IPS DF 4.7 (cell line): ENCODE measurements around the gene SHROOM3.

Experiments used
- DNase-seq: peaks from one replicate; pipeline ENCODE4 v3.0.0-alpha.2; 2013; ENCODE audit warnings: low spot score; ENCODE audit errors: extremely low read depth

SHROOM3 gene

GRCh38 chr4:76622717-76623116, 187.7 kb downstream of the SHROOM3 start:
- DNase-seq: no peak

- no peak for DNase-seq
Measured at GRCh38 chr4:76623217-76624045, 188.4 kb downstream of the SHROOM3 start.

GRCh38 chr4:76624241-76624681, 189.2 kb downstream of the SHROOM3 start:
- DNase-seq: no peak

GRCh38 chr4:76624931-76625715, 190.1 kb downstream of the SHROOM3 start:
- DNase-seq: no peak

- DNase-seq: no peak
Measured at GRCh38 chr4:76626686-76627465, 191.8 kb downstream of the SHROOM3 start.

GRCh38 chr4:76628251-76628650, 193.2 kb downstream of the SHROOM3 start:
- no peak for DNase-seq

- no peak for DNase-seq
Measured at GRCh38 chr4:76630741-76631140, 195.7 kb downstream of the SHROOM3 start.

- DNase-seq: no peak
Measured at GRCh38 chr4:76634220-76634619, 199.2 kb downstream of the SHROOM3 start.

- DNase-seq: no peak
Measured at GRCh38 chr4:76637712-76638361, 202.8 kb downstream of the SHROOM3 start.

GRCh38 chr4:76639288-76639687, 204.3 kb downstream of the SHROOM3 start:
- DNase-seq: no peak

- DNase-seq: no peak
Measured at GRCh38 chr4:76640353-76640910, 205.4 kb downstream of the SHROOM3 start.

- no peak for DNase-seq
Measured at GRCh38 chr4:76641351-76641750, 206.3 kb downstream of the SHROOM3 start.

GRCh38 chr4:76641758-76642157, 206.7 kb downstream of the SHROOM3 start:
- no peak for DNase-seq

GRCh38 chr4:76644831-76645485, 209.9 kb downstream of the SHROOM3 start:
- DNase-seq: no peak

- no peak for DNase-seq
Measured at GRCh38 chr4:76649086-76649485, 214.1 kb downstream of the SHROOM3 start.

- no peak for DNase-seq
Measured at GRCh38 chr4:76651616-76652015, 216.6 kb downstream of the SHROOM3 start.

- no peak for DNase-seq
Measured at GRCh38 chr4:76652389-76652788, 217.4 kb downstream of the SHROOM3 start.

- no peak for DNase-seq
Measured at GRCh38 chr4:76654084-76654483, 219.1 kb downstream of the SHROOM3 start.

- DNase-seq: no peak
Measured at GRCh38 chr4:76654791-76655190, 219.8 kb downstream of the SHROOM3 start.
